Endodermal cell (in vitro differentiated cells): ENCODE measurements around the gene CRTC1. TPM values are rescaled to one million over a fixed set of nuclear protein-coding genes. Genes with fewer than 3 reads are reported as not detected.

ENCODE experiments used
- DNase-seq: peaks from one replicate; pipeline ENCODE4 v3.0.0-alpha.2; 2017
- H3K27ac ChIP-seq: 2 replicates; pipeline ENCODE4 v1.5.1; 2013; ENCODE audit warnings: mild to moderate bottlenecking, low read depth, low read length, moderate library complexity
- H3K27me3 ChIP-seq: 2 replicates; pipeline ENCODE4 v1.6.1; 2013; ENCODE audit warnings: mild to moderate bottlenecking, low read length, moderate library complexity; ENCODE audit not compliant: insufficient read depth, control insufficient read depth, poor library complexity, severe bottlenecking
- H3K36me3 ChIP-seq: 2 replicates; pipeline ENCODE4 v1.7.0; 2013; ENCODE audit warnings: mild to moderate bottlenecking, low read length, moderate library complexity; ENCODE audit not compliant: control insufficient read depth, insufficient read depth
- H3K4me1 ChIP-seq: one replicate; pipeline ENCODE4 v1.7.0; 2013; ENCODE audit warnings: low read length; ENCODE audit not compliant: control insufficient read depth, insufficient read depth
- H3K4me3 ChIP-seq: 2 replicates; pipeline ENCODE4 v1.5.1; 2013; ENCODE audit warnings: mild to moderate bottlenecking, low read length, moderate library complexity
- H3K9ac ChIP-seq: 2 replicates; pipeline ENCODE4 v1.6.1; 2013; ENCODE audit warnings: mild to moderate bottlenecking, low read length, moderate library complexity; ENCODE audit not compliant: poor library complexity, severe bottlenecking; ENCODE audit errors: extremely low read depth
- H3K9me3 ChIP-seq: 2 replicates; pipeline ENCODE4 v1.6.1; 2013; ENCODE audit warnings: mild to moderate bottlenecking, low read length, moderate library complexity; ENCODE audit not compliant: control insufficient read depth
- H3K27ac Mint-ChIP-seq: 2 replicates; pipeline ENCODE4 v1.8.0; 2020; ENCODE audit warnings: mixed read lengths
- H3K27me3 Mint-ChIP-seq: 2 replicates; pipeline ENCODE4 v1.8.0; 2021; ENCODE audit warnings: mild to moderate bottlenecking, mixed read lengths; ENCODE audit not compliant: insufficient read depth
- H3K36me3 Mint-ChIP-seq: 2 replicates; pipeline ENCODE4 v1.8.0; 2020; ENCODE audit warnings: low read depth, mixed read lengths
- H3K4me1 Mint-ChIP-seq: 2 replicates; pipeline ENCODE4 v1.8.0; 2020; ENCODE audit warnings: mixed read lengths
- H3K4me3 Mint-ChIP-seq: 2 replicates; pipeline ENCODE4 v1.8.0; 2020; ENCODE audit warnings: mild to moderate bottlenecking, moderate library complexity, mixed read lengths
- H3K9me3 Mint-ChIP-seq: 2 replicates; pipeline ENCODE4 v1.8.0; 2020; ENCODE audit warnings: mild to moderate bottlenecking, mixed read lengths
- CTCF ChIP-seq: fragments of 200-600 bp; sonication (generic); conservative IDR thresholded peaks from 2 replicates; pipeline ENCODE4 v1.5.0; 2021; ENCODE audit warnings: antibody characterized with exemption, mild to moderate bottlenecking
- WGBS, 2 experiments: methylation state at CpG; one replicate each; pipeline versions ENCODE4 v1.1.5 to v1.1.7; 2013; ENCODE audit warnings: missing lambda C conversion rate in 2 of 2, mixed read lengths in 1 of 2; ENCODE audit not compliant: insufficient coverage in 1 of 2, insufficient read length in 1 of 2; 5-methylcytosine and 5-hydroxymethylcytosine counted together
- total RNA-seq, 2 donors: library from RNA; stranded (reverse); fragmentation: NEBNext Ultra II Directional in 1 of 2; extraction: Animal tissue kit (Norgen Biotek cat#: 25700) in 1 of 2; gene quantifications; 2 replicates in 1 of 2; 3 replicates in 1 of 2; pipeline ENCODE4 v1.2.1, GENCODE V29; 2021

Gene CRTC1
- total RNA-seq, 2 donors from 2014 or later: 26.6 to 29.7 TPM

- no peak overlapping the region for H3K4me3 ChIP-seq
- H3K27ac ChIP-seq: no peak overlapping the region
- no peaks in the 10 kb centered on the region for H3K36me3 ChIP-seq
- H3K9me3 ChIP-seq: no peaks in the 10 kb centered on the region
- 95 to 96% methylated on average over 4 to 5 of the region's 5 CpGs for WGBS, 2 experiments
- H3K27me3 ChIP-seq: no peaks in the 10 kb centered on the region
- peak; percentile 45 for DNase-seq
- Mint-ChIP-seq H3K4me1 (peaks cover 16% of the 10 kb centered on the region), H3K27me3 (no peaks in the 10 kb centered on the region), H3K27ac (peak overlapping the region; percentile 66), H3K36me3 (peaks cover 7% of the 10 kb centered on the region), H3K9me3 (no peaks in the 10 kb centered on the region), H3K4me3 (no peak overlapping the region)
- no peak for TF ChIP-seq CTCF
- H3K4me1 ChIP-seq: peaks cover 13% of the 10 kb centered on the region
- no peak overlapping the region for H3K9ac ChIP-seq
Observed at GRCh38 chr19:18745931-18746330, 62.5 kb downstream of the CRTC1 start.

- no peak overlapping the region for H3K27ac ChIP-seq
Observed at GRCh38 chr19:18746401-18747325, 63.2 kb downstream of the CRTC1 start.

More at GRCh38 chr19:18746401-18747325, 63.2 kb downstream of the CRTC1 start:
- Histone ChIP-seq H3K4me1 (peaks cover 6% of the 10 kb centered on the region), H3K4me3 (no peak overlapping the region), H3K9me3 (no peaks in the 10 kb centered on the region), H3K27me3 (no peaks in the 10 kb centered on the region), H3K9ac (no peak overlapping the region), H3K36me3 (peaks cover 2% of the 10 kb centered on the region)
- Mint-ChIP-seq H3K4me1 (peaks cover 10% of the 10 kb centered on the region), H3K36me3 (peaks cover 14% of the 10 kb centered on the region), H3K27ac (no peak overlapping the region), H3K27me3 (no peaks in the 10 kb centered on the region), H3K9me3 (no peaks in the 10 kb centered on the region), H3K4me3 (no peak overlapping the region)
- TF ChIP-seq CTCF: peak; percentile 14
- DNase-seq: peak; percentile 78
- WGBS, 2 experiments: 72 to 85% methylated on average over 11 to 29 of the region's 29 CpGs
